ENCODE measurements around the gene GGACT.
"Not testable (repeated sequence)": the region's sequence is repeated elsewhere in the genome, so short reads cannot be mapped to it uniquely, and the experiment has no call there.

GGACT gene

GRCh38 chr13:100600915-100601314, 12.3 kb upstream of the GGACT start:
- DNase-seq (ENCODE audit: low spot score) = no peak

GRCh38 chr13:100600461-100600860, 11.9 kb upstream of the GGACT start:
- no peak for DNase-seq (ENCODE audit: low spot score)

- no peak for DNase-seq (ENCODE audit: low spot score)
Measured at GRCh38 chr13:100597253-100597652, 8.7 kb upstream of the GGACT start.

GRCh38 chr13:100596516-100596915, 7.9 kb upstream of the GGACT start:
- DNase-seq (ENCODE audit: low spot score) = no peak

- no peak for DNase-seq (ENCODE audit: low spot score)
Measured at GRCh38 chr13:100594731-100595130, 6.1 kb upstream of the GGACT start.

GRCh38 chr13:100594255-100594654, 5.7 kb upstream of the GGACT start:
- DNase-seq (ENCODE audit: low spot score) = no peak

- no peak for DNase-seq (ENCODE audit: low spot score)
Measured at GRCh38 chr13:100589178-100589725, 663 bp upstream of the GGACT start.

GRCh38 chr13:100584896-100585295, 3.7 kb downstream of the GGACT start:
- no peak for DNase-seq (ENCODE audit: low spot score)

GRCh38 chr13:100581504-100581903, 7.1 kb downstream of the GGACT start:
- no peak for DNase-seq (ENCODE audit: low spot score)

GRCh38 chr13:100581030-100581429, 7.6 kb downstream of the GGACT start:
- no peak for DNase-seq (ENCODE audit: low spot score)

- no peak for DNase-seq (ENCODE audit: low spot score)
Measured at GRCh38 chr13:100580045-100580444, 8.5 kb downstream of the GGACT start.

- not testable (repeated sequence) for DNase-seq (ENCODE audit: low spot score)
Measured at GRCh38 chr13:100577239-100577638, 11.3 kb downstream of the GGACT start.

GRCh38 chr13:100573121-100573520, 15.5 kb downstream of the GGACT start:
- peak; percentile 82 for DNase-seq (ENCODE audit: low spot score)

- DNase-seq (ENCODE audit: low spot score) = no peak
Measured at GRCh38 chr13:100566543-100566942, 22.0 kb downstream of the GGACT start.

- no peak for DNase-seq (ENCODE audit: low spot score)
Measured at GRCh38 chr13:100565286-100565685, 23.3 kb downstream of the GGACT start.

- DNase-seq (ENCODE audit: low spot score) = no peak
Measured at GRCh38 chr13:100564444-100565223, 24.0 kb downstream of the GGACT start.

- DNase-seq (ENCODE audit: low spot score) = no peak
Measured at GRCh38 chr13:100563779-100564178, 24.8 kb downstream of the GGACT start.

GRCh38 chr13:100561599-100562204, 26.9 kb downstream of the GGACT start:
- DNase-seq (ENCODE audit: low spot score) = no peak

- DNase-seq (ENCODE audit: low spot score) = no peak
Measured at GRCh38 chr13:100561158-100561499, 27.5 kb downstream of the GGACT start.

- peak; percentile 68 for DNase-seq (ENCODE audit: low spot score)
Measured at GRCh38 chr13:100560498-100561157, 28.0 kb downstream of the GGACT start.

- DNase-seq (ENCODE audit: low spot score) = no peak
Measured at GRCh38 chr13:100559886-100560285, 28.7 kb downstream of the GGACT start.

GRCh38 chr13:100552755-100553154, 35.8 kb downstream of the GGACT start:
- DNase-seq (ENCODE audit: low spot score) = no peak

- DNase-seq (ENCODE audit: low spot score) = no peak
Measured at GRCh38 chr13:100549316-100549715, 39.3 kb downstream of the GGACT start.
